Bladder microvascular endothelial cell (primary cell): ENCODE data around the gene NRG3. TPM values are rescaled to one million over a fixed set of nuclear protein-coding genes. Genes with fewer than 3 reads are reported as not detected.

Experiments used
- total RNA-seq: library from RNA; depleted of rRNA; stranded (reverse); fragments of >200 nt; gene quantifications from 2 replicates; pipeline ENCODE4 v1.2.3, GENCODE V29; 2014

Gene NRG3
- total RNA-seq, result 10.6 TPM in 1 of 2 replicates, not detected in the other

DNA sequence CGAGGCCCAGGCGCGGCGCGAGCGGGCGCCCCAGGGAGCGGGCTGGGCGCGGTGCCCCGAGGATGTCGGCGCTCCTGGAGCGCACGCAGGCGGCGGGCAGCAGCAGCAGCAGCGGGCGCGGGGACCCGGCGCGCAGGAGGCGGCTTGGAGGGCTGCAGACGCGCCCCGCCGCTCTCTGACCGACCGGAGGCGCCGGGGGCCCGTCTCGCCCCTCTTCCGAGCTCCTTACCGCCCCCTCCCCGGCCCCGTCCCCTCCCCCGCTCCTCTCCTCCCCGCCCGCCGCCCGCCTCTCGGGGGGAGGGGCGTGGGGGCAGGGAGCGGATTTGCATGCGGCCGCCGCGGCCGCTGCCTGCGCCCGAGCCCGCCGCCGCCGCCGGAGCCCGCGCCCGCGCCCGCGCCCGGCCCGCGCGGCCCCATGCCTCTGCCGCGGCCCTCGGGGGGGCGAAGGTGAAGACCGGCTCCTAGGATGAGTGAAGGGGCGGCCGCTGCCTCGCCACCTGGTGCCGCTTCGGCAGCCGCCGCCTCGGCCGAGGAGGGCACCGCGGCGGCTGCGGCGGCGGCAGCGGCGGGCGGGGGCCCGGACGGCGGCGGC, at the start of gene NRG3:
Gene NRG3 (plus strand): TSS at position 320 of the 592 bp plus-strand sequence.

